Smooth muscle cell of the brain vasculature (primary cell): ENCODE data around the gene H3-3A.
A peak's percentile ranks its signal among the peaks of the same experiment; 100 is the strongest.

Experiments used
- DNase-seq: peaks from one replicate; pipeline ENCODE4 v3.0.0-alpha.2; 2012; ENCODE audit warnings: low read depth, low spot score

H3-3A gene

DNA sequence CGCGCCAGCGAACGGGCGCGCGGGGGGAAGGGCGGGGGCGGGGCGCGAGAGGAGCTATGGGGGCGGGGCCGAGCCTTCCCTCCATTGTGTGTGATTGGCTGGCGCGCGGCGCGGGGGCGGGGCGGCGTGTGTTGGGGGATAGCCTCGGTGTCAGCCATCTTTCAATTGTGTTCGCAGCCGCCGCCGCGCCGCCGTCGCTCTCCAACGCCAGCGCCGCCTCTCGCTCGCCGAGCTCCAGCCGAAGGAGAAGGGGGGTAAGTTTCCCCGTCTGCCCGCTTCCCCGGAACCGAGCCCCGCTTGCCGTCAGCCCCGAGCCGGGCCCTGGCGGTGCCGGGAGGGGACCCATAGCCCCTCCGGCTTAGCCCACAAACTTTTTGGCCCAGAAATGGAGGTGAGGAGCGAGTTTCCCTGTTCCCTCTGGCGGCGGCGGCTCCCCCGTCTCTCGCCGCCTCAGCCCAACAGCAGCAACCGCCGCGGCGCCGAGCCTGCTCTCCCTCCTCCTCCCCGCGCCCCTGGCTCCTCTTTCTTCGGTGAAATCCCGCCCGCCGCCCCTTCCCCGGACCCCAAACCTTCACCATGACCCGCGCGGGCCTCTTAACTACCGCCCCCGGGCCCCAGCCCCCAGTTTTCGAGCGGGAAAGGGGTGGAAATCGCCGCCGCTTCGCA, at the start of gene H3-3A:
Gene H3-3A, plus strand, starts transcription at position 159 of the 666 bp plus-strand sequence. CDS start 1,636 bp downstream, outside the sequence.
- peak; percentile 82 for DNase-seq

DNA sequence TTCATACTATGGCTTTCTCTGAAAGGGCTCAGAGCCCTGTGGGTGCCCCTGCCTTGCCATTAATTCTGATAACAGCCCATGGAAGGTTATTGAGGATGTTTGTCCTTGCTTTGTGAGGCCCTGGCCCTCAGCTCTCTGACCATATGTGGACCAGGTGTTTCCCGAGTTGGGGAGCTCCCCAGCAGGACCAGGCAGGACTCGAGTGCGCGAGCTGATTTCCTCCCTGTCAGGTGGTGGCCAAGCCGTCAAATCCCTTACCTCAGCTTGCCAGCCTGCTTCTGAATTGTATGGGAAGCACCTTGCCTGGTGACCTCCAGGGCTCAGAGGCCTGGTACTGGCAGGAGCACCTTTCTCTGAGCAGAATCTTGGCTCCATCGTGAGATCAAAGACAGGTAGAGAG, 45.4 kb upstream of the H3-3A start:
- DNase-seq = no peak

- no peak for DNase-seq
Measured at GRCh38 chr1:226019572-226019971, 42.9 kb upstream of the H3-3A start.

- DNase-seq = no peak
Measured at GRCh38 chr1:226021401-226021800, 41.1 kb upstream of the H3-3A start.

DNA sequence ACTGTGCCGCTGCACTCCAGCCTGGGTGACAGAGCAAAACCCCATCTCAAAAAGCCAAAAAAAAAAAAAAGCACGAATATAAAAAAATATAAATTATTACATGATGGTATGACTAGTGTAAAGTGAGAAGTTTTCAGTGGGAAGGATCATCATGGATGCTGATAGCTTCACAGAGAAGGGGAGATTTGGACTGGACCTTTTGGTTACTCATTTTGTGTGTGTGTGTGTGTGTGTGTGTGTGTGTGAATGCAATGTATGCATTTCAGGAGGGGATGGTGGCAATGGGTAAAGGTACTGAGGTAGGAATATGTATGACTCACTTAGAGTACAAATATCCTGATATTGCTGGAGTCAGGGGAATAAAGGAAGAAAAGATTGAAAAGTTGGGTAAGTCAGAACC, 40.7 kb upstream of the H3-3A start:
- DNase-seq = no peak

GRCh38 chr1:226023735-226024134, 38.8 kb upstream of the H3-3A start:
- DNase-seq = no peak

GRCh38 chr1:226026833-226027232, 35.7 kb upstream of the H3-3A start:
- no peak for DNase-seq

DNA sequence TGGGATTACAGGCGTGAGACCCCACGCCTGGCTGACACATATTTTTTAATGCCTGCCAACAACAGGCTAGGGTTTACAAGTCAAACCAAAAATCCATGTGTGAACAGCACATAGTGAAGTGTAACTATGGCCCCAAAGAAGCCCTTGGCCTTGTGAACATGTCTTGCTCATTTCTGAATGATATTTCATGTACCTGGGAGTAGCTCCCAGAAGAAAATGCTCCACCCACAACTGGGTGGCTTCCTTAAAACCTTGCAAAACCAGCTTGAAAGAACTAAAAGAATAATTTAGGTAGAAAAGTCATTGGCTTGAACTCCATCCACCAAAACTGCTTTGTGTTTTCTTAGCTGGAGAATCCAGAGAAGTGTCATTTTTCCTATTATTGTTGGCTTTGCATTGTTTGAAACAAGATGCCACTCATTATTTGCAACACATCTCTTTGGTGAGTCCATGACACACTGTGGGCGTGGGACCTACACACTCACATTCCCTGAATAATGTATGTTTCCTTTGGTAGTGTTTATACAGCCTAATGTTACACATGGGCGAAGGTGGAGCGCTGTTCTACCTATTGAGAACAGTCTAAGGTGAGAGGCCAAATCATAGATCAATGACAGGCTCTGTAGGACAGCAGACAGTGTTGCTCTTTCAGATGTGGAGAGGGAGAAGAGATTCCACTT, 34.8 kb upstream of the H3-3A start:
- DNase-seq = no peak

- DNase-seq = no peak
Measured at GRCh38 chr1:226029093-226029496, 33.4 kb upstream of the H3-3A start.

- DNase-seq = no peak
Measured at GRCh38 chr1:226029568-226030225, 32.8 kb upstream of the H3-3A start.

DNA sequence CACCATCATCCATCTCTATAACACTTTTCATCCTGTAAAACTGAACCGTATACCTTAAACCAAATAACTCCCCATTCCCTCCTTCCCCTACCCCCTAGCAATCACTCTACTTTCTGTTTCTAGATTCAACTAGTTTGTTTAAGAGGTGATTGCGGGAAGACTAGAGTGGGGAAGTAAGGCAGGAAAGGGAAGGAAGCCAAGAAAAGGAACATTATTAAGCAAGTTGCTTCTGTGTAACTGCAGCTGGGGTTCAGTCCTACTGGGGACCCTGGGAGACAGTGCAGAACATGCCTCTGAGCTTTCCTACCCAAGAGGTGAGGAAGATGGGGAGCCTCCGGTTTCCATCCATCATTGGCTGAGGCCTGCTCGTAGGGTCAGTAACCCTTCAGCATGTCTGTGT, 28.9 kb upstream of the H3-3A start:
- no peak for DNase-seq

DNA sequence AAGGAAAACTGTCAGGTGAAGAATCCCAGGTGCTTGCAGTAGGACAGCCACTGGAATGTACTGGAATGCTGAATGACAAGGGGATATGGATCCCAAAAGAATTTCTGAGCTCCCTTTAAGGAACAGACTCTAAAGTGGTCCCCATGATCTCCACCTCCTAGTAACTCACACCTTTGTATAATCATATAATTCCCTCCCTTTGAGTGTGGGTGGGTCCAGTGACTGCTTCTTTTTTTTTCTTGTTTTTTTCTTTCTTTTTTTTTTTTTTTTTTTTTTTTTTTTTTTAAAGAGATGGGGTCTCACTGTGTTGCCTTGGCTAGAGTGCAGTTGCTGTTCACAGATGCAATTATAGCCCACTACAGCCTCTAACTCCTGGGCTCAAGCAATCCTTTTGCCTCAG, 28.5 kb upstream of the H3-3A start:
- DNase-seq = no peak

GRCh38 chr1:226034482-226034881, 28.0 kb upstream of the H3-3A start:
- peak; percentile 40 for DNase-seq

GRCh38 chr1:226035915-226036314, 26.6 kb upstream of the H3-3A start:
- no peak for DNase-seq

- DNase-seq = no peak
Measured at GRCh38 chr1:226038661-226039060, 23.9 kb upstream of the H3-3A start.

GRCh38 chr1:226041419-226041818, 21.1 kb upstream of the H3-3A start:
- DNase-seq = no peak

- DNase-seq = no peak
Measured at GRCh38 chr1:226044514-226045101, 17.9 kb upstream of the H3-3A start.

DNA sequence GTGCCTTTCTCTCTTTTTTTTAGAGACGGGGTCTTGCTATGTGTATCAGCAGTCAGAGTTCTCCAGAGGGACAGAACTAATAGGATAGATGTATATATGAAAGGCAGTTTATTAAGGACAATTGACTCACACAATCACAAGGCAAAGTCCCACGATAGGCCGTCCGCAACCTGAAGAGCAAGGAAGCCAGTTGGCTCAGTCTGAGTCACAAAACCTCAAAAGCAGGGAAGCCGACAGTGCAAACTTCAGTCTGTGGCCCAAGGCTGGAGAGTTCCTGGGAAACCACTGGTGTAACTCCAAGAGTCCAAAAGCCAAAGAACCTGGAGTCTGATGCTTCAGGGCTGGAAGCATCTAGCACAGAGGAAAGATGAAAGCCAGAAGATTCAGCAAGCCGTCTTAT, 16.3 kb upstream of the H3-3A start:
- no peak for DNase-seq

DNA sequence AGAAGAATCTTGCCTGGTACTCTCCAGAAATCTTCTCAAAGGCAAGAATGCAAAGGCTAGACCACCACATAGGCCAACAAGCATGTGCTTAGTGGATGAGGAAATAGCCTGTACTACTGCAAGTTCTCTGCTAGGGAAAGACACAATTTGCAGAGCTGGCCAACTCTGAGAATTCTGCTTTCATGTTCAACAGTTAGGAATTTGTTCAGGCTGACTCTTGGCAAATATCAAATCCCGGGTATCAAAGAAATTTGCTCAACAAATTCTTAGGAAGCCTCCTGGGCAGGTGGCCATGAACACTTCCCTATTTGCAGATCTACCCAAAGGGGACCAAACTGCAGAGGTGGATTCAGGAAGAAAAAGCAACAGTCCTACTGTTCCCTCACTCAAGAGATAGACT, 15.0 kb upstream of the H3-3A start:
- DNase-seq = no peak

GRCh38 chr1:226048886-226049285, 13.6 kb upstream of the H3-3A start:
- DNase-seq = no peak

DNA sequence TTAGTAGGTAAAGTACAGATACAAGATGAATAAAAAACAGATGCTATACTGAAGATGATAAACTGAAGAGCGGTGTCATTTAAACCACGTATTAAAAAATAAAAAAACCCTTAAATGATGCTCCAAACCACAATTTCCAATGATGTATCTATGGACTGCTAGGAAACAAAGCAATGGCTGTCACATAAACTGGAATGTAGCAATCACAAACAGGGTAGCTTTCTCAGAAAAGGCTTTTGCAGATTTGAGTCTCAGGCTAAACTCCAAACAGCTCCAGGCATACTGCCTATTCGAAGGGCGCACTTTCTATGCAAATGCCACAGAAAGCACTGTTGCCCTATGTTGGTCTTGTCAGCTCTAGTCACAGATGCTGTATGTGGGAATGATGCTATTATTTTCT, 12.4 kb upstream of the H3-3A start:
- no peak for DNase-seq

DNA sequence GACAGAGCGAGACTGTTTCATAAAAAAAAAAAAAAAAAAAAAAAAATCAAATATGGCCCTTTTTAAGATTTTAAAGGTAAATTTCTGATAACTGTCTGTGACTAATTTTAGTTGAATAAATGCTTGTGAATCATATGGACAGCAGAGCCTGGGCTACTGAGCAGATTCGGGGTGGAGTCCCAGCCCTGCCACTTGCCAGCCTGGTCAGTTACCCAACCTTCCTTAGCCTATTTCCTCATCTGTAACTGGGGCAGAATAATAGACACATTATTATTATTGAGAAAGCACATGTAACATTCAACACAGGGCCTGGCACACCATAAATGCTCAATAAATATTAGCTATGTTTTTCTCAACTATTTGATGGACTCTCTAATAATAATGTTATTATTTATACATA, 11.2 kb upstream of the H3-3A start:
- DNase-seq = no peak

DNA sequence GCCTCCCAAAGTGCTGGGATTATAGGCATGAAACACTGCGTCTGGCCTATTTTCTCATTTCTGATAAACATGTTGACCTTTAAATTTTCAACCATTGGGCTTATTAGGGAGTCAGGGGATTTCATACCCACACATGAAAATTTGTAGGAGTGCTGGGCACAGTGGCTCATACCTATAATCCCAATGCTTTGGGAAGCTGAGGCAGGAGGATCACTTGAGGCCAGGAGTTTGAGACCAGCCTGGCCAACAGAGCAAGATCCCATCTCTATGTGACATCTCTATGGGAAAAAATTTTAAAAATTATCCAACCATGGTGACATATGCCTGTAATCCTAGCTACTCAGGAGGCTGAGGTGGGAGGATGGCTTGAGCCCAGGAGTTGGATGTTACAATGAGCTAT, 10.5 kb upstream of the H3-3A start:
- no peak for DNase-seq
